CD4-positive, alpha-beta T cell treated with Interleukin-17A for 4 hours (primary cell): ENCODE measurements around the gene CXCL12.

Experiments used
- DNase-seq: peaks from one replicate; pipeline ENCODE4 v3.0.0-alpha.2; 2020; ENCODE audit warnings: mixed read lengths

Gene CXCL12

DNA sequence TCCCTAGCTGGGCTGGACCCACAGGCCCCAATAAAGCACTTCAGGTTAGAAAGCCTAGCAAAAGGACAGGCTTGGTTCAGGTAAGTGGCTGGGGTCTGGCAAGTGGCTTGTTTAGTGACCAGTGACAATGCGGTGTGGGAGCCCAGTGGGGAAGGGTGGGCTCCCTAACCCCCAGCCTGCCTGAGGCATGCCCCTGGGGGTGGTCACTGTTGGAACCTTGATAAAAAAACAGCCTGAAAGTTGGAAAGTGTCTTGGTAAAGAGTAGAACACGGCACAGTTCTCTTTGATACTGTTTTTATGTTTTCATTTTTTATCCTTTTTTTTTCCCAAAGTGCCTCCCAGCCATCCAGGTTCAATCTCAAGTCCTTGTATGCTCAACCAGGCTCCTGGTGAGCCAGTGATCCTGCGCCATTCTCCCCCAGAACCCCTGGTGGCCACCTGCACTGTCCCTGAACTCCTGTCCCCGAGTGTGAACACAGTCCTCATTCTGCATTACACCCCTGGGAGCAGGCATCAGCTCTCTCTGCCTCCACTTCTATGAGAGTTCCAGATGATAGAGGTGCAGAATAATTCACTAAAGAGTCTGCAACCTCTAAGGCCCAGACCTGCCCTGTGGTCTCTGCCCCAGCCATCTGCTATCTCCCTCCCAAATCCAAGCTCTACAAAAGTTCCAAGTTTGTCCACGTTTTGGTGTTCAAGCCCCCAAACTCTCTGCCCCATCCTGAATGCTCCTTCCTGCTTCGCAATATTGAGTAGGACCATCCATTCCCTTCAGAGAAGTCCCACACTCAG, 15.0 kb upstream of the CXCL12 start:
- DNase-seq: no peak

DNA sequence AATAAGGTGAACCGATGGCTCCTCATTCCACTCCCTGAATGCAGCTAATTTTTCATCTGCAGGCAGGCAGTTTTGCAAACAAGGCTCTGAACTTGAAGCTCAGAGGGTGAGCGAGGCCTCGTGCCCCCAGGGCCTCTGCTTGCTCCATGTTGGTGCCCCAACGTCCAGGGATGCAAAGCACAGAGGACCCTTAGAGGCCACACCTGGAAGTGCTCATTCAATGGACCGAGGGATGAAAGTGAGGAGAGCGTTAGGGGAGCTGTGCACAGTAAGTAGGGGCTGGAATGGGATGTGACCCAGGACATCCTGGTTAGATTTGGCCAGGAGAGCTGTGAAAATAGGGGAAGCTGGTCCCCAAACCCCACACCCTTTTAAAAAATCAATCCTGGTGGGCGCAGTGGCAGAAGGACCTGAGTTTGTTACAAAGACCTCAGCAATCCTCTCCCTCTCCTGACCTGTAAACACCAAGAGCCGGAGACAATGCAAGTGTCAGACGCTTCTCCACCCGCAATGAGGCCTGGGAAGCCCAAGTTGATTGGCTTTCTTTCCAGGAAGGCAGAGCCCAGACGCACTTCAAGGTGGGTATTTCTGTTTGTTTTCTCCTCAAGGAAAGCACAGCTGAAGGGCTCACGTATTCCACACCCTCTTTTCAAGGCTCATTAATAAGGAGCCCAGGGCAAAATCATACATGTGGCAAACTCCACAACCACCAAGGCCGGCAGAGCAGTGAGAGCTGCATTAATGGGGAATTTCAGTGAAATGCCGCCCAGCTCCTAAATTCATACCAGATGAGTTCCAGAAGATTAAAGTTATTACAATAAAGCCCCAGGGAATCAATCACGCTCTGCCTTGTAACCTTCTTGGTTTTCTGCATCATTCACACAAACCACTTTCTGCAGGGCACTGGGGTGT, 14.1 kb upstream of the CXCL12 start:
- no peak for DNase-seq

DNA sequence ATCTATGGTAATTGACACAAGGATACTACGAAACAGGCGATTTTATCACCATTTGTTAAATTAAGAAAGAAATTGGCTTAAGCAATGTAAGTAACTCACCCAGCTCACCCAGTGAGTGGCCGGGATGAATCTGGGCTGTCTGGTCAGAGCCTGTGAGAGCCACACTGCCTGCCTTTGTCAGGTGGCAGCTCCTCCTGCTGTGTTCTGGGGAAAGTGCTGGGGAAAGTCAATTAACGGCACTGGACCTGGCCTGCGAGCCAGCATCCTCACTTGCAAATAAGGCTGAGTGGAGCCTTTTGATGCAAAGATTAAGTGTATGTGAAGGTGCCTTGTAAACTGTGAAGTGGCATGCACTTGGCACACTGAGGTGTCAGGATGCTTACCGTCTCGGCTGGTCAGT, 13.4 kb upstream of the CXCL12 start:
- no peak for DNase-seq

DNA sequence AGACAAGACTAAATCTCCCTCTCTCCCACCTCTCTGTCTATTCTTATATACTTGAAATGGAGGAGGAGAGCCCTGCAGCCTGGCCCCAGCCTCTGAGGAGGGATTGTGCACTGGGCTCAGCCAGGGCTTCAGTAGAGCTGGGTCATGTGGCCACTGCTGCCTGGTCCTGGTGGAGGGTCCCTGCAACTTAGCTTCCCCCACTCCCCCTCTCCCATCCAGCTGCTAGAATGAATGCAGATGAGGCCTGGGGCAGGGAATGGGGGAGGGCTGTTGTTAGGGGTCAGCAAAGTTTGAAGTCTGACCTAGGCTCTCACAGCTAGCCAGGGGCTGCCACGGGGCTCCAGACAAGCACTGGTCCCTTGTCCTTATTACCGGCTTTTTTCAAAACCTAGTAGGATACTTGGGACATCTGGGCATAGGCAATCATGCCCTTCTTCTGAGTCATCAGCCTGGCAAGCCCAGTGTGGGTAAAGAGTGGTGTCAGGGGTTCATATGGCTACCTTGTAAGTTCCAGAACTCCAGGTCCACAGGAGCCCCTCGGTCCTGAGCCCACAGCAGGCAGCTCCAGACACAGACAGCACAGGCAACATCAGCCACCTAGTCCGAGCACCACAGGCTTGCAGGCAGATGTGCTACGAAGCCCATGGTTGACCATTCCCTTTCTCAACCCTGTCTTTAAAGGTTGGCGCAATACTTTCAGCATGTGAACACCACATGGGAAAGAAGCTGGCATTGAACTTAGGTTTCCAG, 12.8 kb upstream of the CXCL12 start:
- no peak for DNase-seq

DNA sequence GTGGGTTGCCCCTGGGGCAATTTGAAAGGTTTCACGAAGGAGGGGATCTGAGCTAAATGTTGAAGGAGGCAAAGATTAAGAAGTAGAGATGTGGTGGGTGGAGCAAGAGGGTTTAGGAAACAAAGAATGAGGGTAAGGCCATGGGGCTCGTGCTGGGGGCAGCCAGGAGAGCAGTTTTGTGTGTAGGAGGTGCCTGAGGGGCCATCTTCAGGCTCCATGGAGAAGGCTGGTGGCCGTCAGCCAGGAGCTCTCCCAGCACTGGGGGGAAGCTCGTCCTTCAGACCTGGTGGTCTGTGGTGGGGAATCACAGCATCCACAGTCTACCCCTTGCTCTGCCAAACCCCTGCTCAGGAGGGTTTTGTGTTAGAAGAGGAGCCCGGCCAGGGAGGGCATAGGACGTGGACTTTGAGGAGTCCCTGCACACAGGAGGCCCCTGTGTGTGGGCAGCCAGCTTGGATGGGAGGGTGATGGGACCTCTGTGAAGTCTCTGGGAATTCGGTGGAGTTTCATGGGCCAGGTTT, 11.8 kb upstream of the CXCL12 start:
- no peak for DNase-seq

DNA sequence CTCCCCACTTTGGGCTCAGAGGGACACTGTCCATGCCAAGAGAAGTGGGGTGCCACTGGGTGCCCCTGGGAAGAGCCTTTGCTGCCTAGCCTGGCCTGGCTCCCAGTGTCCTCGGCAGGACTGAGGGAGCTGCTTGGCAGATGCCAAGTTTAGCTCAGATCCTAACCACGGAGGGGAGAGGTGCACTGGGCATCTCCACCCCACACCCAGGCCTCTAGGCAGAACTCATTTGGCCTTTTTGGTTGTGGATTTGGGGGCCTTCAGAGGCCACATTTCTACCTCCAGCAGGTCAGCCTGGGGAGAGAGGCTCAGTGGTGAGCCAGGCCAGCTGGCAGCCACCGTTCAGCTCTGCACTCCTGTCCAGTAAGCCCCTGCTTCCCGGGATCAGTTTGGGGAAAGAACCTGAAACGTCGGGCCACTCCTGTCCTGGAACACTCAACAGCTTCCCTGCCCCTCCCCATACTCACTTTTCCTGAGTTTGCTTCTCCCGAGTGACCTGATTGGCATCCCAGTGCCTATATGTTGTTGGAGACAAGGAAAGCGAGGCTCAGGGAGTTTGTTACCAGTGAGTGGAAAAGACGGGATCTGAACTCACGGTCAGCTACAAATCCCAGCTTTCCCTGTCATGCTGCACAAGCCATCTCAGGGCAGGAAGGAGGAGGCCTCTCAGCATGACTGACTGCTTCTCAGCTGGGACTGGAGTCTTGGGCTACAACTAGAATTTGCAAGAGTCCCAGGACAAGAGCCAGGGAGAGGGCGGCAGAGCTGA, 11.2 kb upstream of the CXCL12 start:
- no peak for DNase-seq

DNA sequence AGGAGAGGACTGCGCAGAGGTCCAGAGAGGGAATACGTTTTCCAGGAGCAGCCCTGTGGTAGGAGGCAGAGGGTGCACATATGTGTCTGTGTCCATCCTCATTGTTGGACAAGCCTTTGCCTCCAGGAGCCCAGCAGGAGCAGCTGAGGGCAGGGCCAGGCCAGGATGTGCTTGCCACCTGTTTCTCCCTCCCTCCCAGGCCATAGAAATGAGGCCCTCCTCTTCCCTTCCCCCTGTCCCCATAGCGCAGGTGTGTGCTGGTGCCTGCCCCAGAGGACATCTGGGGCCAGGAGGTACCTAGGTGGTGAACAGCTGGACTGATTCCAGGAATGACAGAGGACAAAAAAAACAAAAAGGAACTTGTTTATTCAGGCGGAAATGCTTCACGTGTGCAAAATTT, 10.5 kb upstream of the CXCL12 start:
- no peak for DNase-seq

DNA sequence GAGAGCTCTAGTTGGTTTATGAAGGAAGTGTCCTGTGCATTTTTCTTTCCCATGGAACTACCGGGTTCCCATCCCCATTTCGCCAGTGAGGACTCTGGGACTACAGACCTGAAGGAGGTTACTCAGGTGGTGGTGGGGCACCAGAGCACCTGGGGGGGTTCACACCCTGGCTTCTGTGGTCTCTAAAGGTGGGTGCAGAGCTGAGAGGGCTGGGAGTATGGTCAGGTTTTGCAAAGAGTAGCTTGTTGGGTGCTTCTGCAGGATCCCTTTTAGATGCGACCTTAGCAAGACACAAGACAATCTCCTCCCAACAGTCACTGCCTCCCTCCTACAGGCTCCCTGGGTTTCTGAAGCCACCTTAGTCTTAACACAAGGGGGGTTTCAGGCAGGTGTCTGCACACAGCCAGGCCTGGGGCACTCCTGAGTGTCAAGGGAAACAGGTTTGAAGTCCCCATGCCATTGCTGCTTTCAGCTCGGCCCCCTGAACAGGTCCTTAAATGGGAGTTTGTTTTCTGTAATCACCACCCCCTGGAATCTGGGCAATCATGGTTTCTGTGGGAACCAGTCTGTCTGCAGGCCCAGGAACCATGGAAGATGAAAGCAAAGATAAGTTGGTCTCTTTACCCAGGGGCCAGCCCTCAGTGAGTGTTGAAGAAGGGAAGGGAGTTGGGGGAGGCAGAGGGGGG, 9.9 kb upstream of the CXCL12 start:
- DNase-seq: no peak

DNA sequence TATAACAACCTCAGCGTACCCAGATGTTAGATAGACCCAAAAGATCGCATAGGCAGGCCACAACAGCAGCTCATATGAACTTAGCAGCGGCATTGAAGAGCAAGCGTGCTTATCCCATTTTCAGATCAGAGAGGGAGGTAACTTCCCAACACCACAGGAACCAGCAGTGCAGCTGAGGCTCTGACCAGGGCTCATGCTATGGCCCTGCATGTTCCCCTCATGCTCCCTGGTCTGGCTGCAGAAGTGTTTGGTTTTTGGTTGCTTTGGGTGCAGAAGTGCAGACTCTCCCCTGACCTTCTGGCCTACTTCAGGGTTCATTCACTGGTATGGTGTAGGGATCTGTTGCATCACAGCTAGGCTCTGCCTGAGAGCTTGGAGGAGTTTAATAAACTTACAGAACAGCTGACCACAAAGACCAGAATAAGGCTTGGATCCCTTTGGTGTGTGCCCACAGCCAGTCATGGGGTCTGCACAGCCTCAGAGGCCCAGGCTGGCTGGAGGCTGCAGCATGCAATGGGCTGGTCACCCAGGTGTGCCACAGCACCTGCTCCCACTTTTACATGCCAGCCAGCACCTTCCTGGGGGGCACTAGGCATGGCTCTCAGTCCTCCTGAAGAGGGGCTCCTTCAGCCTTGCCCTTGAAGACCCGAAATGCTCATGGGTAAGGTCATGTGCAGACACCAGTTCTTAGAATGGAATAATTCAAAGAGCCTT, 9.1 kb upstream of the CXCL12 start:
- no peak for DNase-seq

DNA sequence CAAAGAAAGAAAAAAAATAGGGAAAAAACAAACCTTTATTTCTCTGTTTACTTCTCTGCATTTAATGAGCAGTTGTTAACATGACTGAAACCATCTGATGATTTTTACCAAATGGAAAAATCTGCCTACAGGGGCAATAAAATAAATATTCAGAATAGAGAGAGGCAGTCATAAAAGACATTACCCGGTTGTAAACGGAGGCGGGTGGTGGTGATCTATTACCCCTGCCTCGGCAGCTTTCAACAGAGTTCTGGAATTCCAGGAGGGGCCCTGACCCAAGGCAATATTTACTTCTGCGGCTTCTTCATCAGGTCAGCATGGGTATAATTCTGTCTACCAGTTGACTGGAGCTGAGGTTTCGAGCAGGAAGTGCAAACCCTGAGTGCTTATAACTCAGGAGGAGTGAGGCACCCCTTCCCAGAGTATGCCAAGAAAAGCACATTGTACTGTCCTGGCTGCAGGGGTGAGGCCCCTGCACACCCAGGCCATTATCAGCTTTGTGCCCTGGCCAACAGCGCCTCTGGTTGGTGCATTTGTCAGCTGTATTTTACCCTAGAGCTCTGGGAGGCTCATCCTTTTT, 8.2 kb upstream of the CXCL12 start:
- no peak for DNase-seq

DNA sequence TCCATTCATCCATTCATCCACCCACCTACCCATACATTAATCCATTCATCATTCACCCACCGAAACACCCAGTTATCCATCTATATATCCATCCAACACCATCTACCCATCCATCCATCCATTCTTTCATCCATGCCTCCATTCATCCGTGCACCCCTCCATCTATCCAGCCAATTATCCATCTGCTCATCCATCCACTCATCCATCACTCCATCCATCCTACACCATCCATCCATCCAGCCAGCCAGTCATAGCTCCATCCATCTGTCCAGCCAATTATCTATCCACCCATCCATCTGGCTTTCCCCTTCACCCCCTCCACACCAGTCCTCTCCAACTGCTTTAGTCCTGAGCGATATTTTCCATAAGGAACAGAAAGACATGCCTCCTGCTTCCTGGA, 7.5 kb upstream of the CXCL12 start:
- DNase-seq: no peak

DNA sequence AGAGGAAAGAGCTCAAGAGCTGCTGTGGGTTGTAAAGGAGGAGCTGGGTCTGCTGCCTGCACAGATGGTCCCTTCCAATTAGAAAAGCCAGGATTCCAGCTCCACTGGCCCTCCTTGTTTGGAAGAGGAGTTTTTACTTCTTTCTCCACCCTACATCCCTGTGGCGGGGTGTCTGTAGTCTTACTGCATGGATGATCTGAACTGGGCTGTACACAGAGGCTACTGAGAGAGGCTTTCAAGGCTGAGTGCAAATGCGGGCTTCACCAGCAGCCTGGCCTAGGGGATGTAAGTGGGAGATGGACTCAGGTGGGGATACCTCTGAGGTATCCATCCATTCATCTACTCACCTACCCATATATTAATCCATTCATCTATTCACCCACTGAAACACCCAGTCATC, 7.1 kb upstream of the CXCL12 start:
- no peak for DNase-seq

DNA sequence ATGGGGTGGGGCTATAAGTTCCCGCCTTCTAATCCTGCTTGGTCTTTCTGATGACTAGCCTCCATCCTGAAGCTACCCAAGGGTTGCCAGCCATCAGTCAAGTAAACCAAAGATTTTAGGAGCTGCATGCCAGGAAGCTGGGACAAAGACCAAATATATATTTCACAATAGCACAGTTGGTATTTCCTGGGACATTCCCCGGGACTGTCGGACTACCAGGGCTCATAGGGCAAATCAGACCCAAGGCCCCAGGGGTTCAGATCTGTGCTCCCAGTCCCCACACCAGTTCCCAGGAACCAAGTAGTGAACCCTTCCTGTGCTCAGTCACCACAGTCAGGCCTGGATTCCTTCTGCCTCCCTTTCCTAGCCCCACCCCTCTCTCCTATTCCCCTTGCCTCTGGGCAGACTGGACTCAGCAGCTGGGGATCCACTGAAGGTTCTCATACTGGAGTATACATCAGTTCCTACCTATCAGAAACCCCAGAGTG, 5.7 kb upstream of the CXCL12 start:
- DNase-seq: no peak

DNA sequence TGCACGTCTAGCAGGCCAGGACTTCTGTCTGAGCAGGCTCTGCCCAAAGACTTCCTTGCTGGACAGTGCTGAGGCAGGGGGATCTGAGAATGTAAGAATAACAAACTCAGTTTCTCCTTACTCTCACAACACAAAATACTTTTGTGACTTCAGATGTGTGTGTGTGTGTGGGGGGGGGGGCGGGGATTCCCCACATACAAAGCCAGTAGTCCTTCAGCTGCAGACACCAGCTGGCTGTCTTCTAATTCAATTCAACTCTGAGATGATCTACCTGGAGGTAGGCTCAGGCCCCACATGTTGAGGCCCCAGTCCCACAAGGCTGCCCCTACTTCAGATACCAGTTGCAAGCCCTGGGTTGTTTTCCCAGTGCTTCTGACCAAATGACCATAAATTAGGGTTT, 4.7 kb upstream of the CXCL12 start:
- no peak for DNase-seq

DNA sequence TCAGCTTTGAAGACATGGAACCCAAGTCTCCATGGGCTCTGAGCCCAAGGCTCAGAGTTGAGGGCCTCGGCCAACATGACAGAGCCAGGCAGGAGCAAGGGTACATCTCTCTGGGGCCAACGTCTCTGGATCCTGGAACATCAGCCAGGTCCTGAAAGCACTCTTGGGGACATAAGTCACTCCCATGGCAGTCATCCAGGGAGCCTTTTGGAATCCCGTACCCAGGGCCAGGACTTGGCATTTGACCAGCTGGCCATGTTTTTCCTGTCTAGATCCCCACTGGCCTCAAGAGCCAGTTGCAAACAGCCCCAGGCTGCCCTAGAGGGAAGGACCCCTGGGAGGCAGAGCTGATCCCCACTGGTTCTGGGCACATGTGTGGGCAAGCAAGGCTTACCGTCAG, 4.3 kb upstream of the CXCL12 start:
- DNase-seq: no peak

DNA sequence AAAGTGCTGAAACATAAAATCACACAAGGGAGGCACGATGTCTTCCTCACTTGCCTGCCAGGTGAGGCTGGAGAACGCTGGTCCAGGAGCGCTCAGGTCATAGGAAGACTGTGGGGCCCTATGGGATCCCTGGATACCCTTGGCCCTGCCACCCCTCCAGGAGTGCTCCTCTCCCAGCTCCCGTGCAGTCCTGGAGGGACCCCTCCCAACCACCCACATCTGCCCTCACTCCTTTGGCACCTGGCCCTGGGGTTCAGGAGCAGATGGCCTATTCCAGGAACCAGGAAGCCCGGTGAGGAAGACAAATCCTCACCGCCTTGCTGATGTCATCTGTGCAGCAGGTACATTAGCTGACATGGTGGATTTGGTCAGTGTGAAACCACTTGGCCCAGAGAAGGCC, 3.7 kb upstream of the CXCL12 start:
- no peak for DNase-seq

DNA sequence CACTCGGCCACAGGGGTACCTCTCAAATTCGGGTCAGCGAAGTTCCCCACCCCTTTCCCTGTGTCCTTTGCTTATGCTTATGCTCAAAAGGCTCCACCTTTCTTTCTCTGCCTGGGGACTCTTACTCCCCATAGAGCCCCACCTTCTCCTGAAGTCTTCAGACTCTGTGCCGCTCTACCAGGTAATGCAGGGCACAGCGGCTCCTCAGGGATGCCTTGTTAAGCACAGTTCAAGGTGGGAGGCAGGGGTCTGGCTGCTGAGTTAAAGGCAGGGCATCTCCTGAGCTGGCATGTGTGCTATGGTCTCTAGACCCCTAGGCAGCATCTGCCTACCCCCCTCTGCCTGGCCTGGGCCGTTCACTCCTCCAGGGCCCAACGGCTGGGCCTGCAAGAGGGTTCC, 3.0 kb upstream of the CXCL12 start:
- DNase-seq: no peak

DNA sequence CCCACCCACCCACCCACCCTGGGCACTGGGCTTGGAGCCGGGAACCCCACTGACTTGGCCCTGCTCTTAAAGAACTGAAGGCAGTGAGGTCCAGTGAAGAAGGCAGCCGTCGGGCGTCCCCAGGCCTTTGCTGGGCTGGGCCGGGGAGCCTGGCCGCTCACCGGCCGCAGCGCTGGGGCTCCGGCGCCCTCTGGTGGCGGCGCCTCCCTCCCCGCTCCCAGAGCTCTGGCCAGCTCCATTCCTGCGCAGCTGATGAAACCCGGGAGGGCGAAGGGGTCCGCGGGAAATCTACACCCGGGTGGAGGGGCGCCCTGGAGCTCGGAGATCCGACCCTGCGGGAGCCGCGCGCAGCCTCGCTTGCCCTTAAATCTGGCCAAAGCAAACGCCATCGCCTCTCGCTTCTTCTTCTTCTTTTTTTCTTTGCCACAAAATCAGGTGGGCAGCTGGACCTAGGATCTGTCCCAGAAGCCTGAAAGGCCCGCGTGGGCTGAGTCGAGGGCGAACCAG, 1.7 kb upstream of the CXCL12 start:
- DNase-seq: peak; percentile 36

DNA sequence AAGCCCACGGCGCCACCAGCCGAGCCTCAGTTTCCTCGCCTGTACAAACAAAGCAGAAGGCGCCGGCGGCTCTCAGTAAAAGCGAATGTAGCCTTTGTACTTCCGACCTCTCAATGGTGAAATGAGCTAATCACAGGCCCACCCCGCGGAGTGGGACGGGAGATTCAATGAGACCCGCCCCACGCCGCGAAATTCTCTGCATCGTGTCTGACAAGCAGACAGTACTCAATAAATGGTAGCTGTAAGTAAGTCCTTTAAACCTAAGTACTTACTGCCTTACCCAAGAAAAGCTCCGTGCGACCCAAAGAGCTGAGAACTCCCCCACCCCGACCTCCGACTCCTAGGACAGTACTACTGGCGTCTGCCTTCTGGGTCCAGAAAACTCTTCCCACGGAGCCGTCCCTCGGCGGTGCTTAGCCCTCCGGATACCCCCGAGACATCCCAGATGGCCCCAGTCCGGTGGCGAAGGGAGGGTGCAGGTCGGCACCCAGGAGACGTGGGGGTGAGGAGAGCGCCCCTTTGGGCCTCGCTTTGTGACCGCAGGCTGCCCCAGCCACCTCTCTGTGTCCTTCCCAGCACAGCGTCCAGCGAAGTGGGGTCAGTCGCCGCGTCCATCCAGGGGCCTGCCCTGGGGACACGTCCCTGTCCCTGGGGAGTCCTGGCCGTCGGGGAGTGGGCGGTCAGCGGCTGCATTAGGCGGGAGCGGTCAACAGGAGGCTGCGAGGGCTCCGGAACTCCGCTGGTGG, 972 bp upstream of the CXCL12 start:
- no peak for DNase-seq

DNA sequence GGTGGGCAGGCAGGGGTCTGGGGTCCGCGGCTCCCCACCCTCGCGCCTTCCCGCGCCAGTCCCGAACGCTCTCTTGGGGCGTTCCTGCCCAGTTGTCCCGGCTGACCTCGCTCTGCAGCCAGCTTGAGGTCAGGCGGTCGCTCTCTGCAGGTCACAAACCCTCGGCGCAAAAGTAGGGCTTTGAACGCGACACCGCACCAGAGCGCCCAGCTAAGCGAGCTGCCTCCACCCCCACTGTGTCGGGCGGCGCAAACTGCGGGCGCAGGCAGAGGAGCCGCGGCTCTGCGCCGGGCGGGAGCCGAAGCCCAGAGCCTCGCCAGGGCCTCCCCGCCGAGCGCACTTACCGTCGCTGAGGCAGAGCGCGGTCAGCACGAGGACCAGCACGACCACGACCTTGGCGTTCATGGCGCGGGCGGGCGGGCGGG, 284 bp downstream of the CXCL12 start:
- DNase-seq: no peak
